ENCODE measurements around the gene AP4B1.

DNA sequence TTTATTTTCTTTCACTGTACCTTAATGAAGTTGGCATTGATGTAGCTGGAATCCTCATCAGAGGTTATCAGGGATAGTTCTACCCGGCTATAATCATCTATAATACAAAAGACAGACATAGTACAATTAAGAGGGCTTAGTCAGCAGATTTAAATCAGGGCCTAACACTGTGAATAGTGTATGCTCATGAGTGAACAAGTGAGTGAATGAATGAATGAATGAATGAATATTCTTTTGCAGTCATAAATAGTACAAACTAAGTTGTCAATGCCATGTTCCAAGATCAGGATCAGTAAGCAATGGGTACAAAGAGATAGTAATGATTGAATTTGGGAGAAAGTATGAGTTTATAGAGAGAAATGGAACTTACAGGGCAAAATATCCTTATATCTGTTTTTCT lies 45.6 kb downstream of the AP4B1 start:
- TF ChIP-seq CTCF (IDR thresholded peaks at IDR 0.05): no peak
- no peak for TF ChIP-seq POLR2A (IDR thresholded peaks at IDR 0.05)
